HepG2 (cell line): ENCODE data around the gene CALM1.

ENCODE experiments used
- HMGXB4 ChIP-seq, 2 experiments: sonication (generic) in 1 of 2; formaldehyde crosslinking in 1 of 2; IDR thresholded peaks; 2 replicates each; pipeline versions ENCODE4 v1.4.0 to v1.6.1; 2018 to 2020; ENCODE audit warnings: missing genetic modification reagents in 2 of 2, borderline replicate concordance in 1 of 2, low read depth in 1 of 2, mild to moderate bottlenecking in 1 of 2, missing biosample characterization in 1 of 2
- ZNF7 ChIP-seq: IDR thresholded peaks from 2 replicates; pipeline ENCODE4 v1.6.1; 2016; ENCODE audit warnings: missing biosample characterization, missing genetic modification reagents

GRCh38 chr14:90424075-90424474 is 27.2 kb downstream of the CALM1 start:
- TF ChIP-seq ZNF7 (CRISPR knock-in tag) (no peak), HMGXB4 (CRISPR knock-in tag; IDR thresholded peaks at IDR 0.05; ENCODE audit: borderline replicate concordance in 1 of 2, low read depth in 1 of 2) (no peak)
